Measurements from ENCODE around the gene NR1I2. TPM values are rescaled to one million over a fixed set of nuclear protein-coding genes. Genes with fewer than 3 reads are reported as not detected.

The NR1I2 gene
- polyA plus RNA-seq, 3 donors, result 0.07 TPM; not detected in 2

- H3K4me3 Mint-ChIP-seq, result no peak overlapping the region
- TF ChIP-seq, protein P1, sequence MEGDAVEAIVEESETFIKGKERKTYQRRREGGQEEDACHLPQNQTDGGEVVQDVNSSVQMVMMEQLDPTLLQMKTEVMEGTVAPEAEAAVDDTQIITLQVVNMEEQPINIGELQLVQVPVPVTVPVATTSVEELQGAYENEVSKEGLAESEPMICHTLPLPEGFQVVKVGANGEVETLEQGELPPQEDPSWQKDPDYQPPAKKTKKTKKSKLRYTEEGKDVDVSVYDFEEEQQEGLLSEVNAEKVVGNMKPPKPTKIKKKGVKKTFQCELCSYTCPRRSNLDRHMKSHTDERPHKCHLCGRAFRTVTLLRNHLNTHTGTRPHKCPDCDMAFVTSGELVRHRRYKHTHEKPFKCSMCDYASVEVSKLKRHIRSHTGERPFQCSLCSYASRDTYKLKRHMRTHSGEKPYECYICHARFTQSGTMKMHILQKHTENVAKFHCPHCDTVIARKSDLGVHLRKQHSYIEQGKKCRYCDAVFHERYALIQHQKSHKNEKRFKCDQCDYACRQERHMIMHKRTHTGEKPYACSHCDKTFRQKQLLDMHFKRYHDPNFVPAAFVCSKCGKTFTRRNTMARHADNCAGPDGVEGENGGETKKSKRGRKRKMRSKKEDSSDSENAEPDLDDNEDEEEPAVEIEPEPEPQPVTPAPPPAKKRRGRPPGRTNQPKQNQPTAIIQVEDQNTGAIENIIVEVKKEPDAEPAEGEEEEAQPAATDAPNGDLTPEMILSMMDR (IDR thresholded peaks at IDR 0.05), result no peak
- intact Hi-C loops (cut with micrococcal nuclease), result no loop called here
- Histone ChIP-seq H3K4me2 (replicated peaks; ENCODE audit: extremely low read depth, low read length, poor library complexity, severe bottlenecking) (no peak overlapping the region), H3K79me2 (ENCODE audit: insufficient read depth, low read length) (no peaks in the 10 kb centered on the region), H3K27me3 (ENCODE audit: control insufficient read depth in 2 of 2, insufficient read depth in 2 of 2, low read length in 2 of 2) (no peaks in the 10 kb centered on the region), H3K9ac (ENCODE audit: insufficient read depth, low read length, poor library complexity, severe bottlenecking) (no peak overlapping the region), H3K27ac (ENCODE audit: low read depth in 1 of 2, low read length in 2 of 2) (no peak overlapping the region), H3K9me3 (replicated peaks in 1 of 2; ENCODE audit: control insufficient read depth in 1 of 2, insufficient read depth in 1 of 2, low read length in 2 of 2) (no peaks in the 10 kb centered on the region), H3K4me1 (ENCODE audit: control insufficient read depth in 1 of 2, insufficient read depth in 2 of 2, low read length in 2 of 2) (no peaks in the 10 kb centered on the region), H3K36me3 (replicated peaks in 1 of 2; ENCODE audit: control insufficient read depth in 1 of 2, insufficient read depth in 2 of 2, low read length in 2 of 2) (peaks cover 9 to 28% of the 10 kb centered on the region in 2 donors), H2AFZ (ENCODE audit: insufficient read depth, low read depth, low read length, poor library complexity, severe bottlenecking) (no peak overlapping the region), H4K20me1 (ENCODE audit: insufficient read depth, low read length) (no peaks in the 10 kb centered on the region), H3K4me3 (replicated peaks in 1 of 3; ENCODE audit: low read depth in 2 of 3, low read length in 3 of 3) (no peak overlapping the region)
- no CpG with 5 or more reads among the region's 2 CpGs for WGBS (ENCODE audit: insufficient coverage)
- H3K27ac Mint-ChIP-seq, result no peak overlapping the region
- no peaks in the 10 kb centered on the region for H3K27me3 Mint-ChIP-seq (ENCODE audit: low read depth in 3 of 3)
- DNase-seq, result no peak
- peaks cover 3% of the 10 kb centered on the region for H3K4me1 Mint-ChIP-seq
- peaks cover 0 to 11% (median 5%) of the 10 kb centered on the region in 7 donors for H3K9me3 Mint-ChIP-seq
- peaks cover 43 to 45% of the 10 kb centered on the region in 2 donors for H3K36me3 Mint-ChIP-seq
Measured at GRCh38 chr3:119849126-119849525, 67.2 kb downstream of the NR1I2 start.

DNA sequence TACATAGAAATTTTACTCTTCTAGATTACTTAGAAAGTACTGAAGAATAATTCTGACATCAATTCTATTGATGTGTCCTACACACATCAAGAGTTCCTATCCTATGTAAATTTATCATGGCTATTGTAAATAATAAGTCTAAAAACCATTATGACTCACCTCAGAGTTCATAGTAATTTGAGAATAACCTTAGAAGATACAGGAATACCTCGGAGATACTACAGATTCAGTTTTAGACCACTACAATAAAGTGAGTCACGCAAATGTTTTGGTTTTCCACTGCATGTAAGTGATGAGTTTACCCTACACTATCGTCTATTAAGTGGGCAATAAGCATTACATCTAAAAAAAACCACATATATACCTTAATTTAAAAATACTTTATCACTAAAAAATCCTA lies 74.8 kb downstream of the NR1I2 start:
- no peaks in the 10 kb centered on the region for H3K4me1 ChIP-seq (ENCODE audit: control insufficient read depth in 1 of 2, insufficient read depth in 2 of 2, low read length in 2 of 2)
- no peak for DNase-seq
- no peak overlapping the region for H3K9ac ChIP-seq (ENCODE audit: insufficient read depth, low read length, poor library complexity, severe bottlenecking)
- no peak overlapping the region for H3K27ac ChIP-seq (ENCODE audit: low read depth in 1 of 2, low read length in 2 of 2)
- H3K79me2 ChIP-seq (ENCODE audit: insufficient read depth, low read length), result no peaks in the 10 kb centered on the region
- no peaks in the 10 kb centered on the region for H3K4me1 Mint-ChIP-seq
- no peak overlapping the region for H3K27ac Mint-ChIP-seq
- intact Hi-C loops (cut with micrococcal nuclease), result no loop called here
- no peak overlapping the region for H3K4me3 Mint-ChIP-seq
- TF ChIP-seq, protein P1 (IDR thresholded peaks at IDR 0.05), result no peak
- no peaks in the 10 kb centered on the region for H3K27me3 ChIP-seq (ENCODE audit: control insufficient read depth in 2 of 2, insufficient read depth in 2 of 2, low read length in 2 of 2)
- H3K4me3 ChIP-seq (replicated peaks in 1 of 3; ENCODE audit: low read depth in 2 of 3, low read length in 3 of 3), result no peak overlapping the region
- peaks cover 0 to 11% (median 5%) of the 10 kb centered on the region in 7 donors for H3K9me3 Mint-ChIP-seq
- H3K36me3 ChIP-seq (replicated peaks in 1 of 2; ENCODE audit: control insufficient read depth in 1 of 2, insufficient read depth in 2 of 2, low read length in 2 of 2), result peaks cover 12 to 59% of the 10 kb centered on the region in 2 donors
- no peaks in the 10 kb centered on the region for H3K27me3 Mint-ChIP-seq (ENCODE audit: low read depth in 3 of 3)
- no peak overlapping the region for H3K4me2 ChIP-seq (replicated peaks; ENCODE audit: extremely low read depth, low read length, poor library complexity, severe bottlenecking)
- H2AFZ ChIP-seq (ENCODE audit: insufficient read depth, low read depth, low read length, poor library complexity, severe bottlenecking), result no peak overlapping the region
- H3K9me3 ChIP-seq (replicated peaks in 1 of 2; ENCODE audit: control insufficient read depth in 1 of 2, insufficient read depth in 1 of 2, low read length in 2 of 2), result no peaks in the 10 kb centered on the region
- H4K20me1 ChIP-seq (ENCODE audit: insufficient read depth, low read length), result no peaks in the 10 kb centered on the region
- peaks cover 59 to 71% of the 10 kb centered on the region in 2 donors for H3K36me3 Mint-ChIP-seq
- WGBS (ENCODE audit: insufficient coverage), result no CpG with 5 or more reads among the region's 3 CpGs
